Calu3 (cell line): ENCODE data around the gene INKA2. TPM values are rescaled to one million over a fixed set of nuclear protein-coding genes. Genes with fewer than 3 reads are reported as not detected.

Experiments used
- BruUV-seq: library from RNA; stranded (reverse); fragments of 400-500 nt; replicated peaks from 2 replicates; lab custom pipeline; 2021; lab: Mats Ljungman, UMichigan
- CTCF ChIA-PET: fragments of 300-600 bp; sonication (Branson Sonifier 250); formaldehyde crosslinking; loops from one replicate; lab custom pipeline; 2022; ENCODE audit warnings: antibody characterized with exemption; lab: Charles Lee
- DNase-seq: peaks from one replicate; pipeline ENCODE4 v3.0.0; 2022
- H3K27ac Mint-ChIP-seq: one replicate; pipeline ENCODE4 v1.8.0; 2022; ENCODE audit warnings: mixed read lengths; ENCODE audit not compliant: unreplicated experiment
- H3K27me3 Mint-ChIP-seq: one replicate; pipeline ENCODE4 v1.8.0; 2022; ENCODE audit warnings: mixed read lengths; ENCODE audit not compliant: unreplicated experiment
- H3K36me3 Mint-ChIP-seq: one replicate; pipeline ENCODE4 v1.8.0; 2022; ENCODE audit warnings: mild to moderate bottlenecking, moderate library complexity, mixed read lengths; ENCODE audit not compliant: insufficient read depth, unreplicated experiment
- H3K4me1 Mint-ChIP-seq: one replicate; pipeline ENCODE4 v1.8.0; 2022; ENCODE audit warnings: mild to moderate bottlenecking, low read depth, mixed read lengths; ENCODE audit not compliant: unreplicated experiment
- H3K4me3 Mint-ChIP-seq: one replicate; pipeline ENCODE4 v1.8.0; 2022; ENCODE audit warnings: mild to moderate bottlenecking, low read depth, moderate library complexity, mixed read lengths; ENCODE audit not compliant: unreplicated experiment
- H3K9me3 Mint-ChIP-seq: one replicate; pipeline ENCODE4 v1.8.0; 2022; ENCODE audit warnings: low read depth, mixed read lengths; ENCODE audit not compliant: unreplicated experiment
- CTCF ChIP-seq: fragments of 200-600 bp; IDR thresholded peaks from one replicate; pipeline ENCODE4 v1.8.0; 2022; ENCODE audit warnings: antibody characterized with exemption; ENCODE audit not compliant: unreplicated experiment
- intact Hi-C: fragments of 100-400 bp; cut with micrococcal nuclease; formaldehyde crosslinking; loops from one replicate; pipeline ENCODE4 v1.10.0; 2022; ENCODE audit not compliant: unreplicated experiment
- total RNA-seq: library from RNA; stranded (reverse); gene quantifications from 2 replicates; pipeline ENCODE4 v1.2.3, GENCODE V29; 2022

Gene INKA2
- total RNA-seq, 1 experiment from 2014 or later: not detected

- Mint-ChIP-seq H3K36me3 (peaks cover 6% of the 10 kb centered on the region), H3K4me3 (no peak overlapping the region), H3K27me3 (no peaks in the 10 kb centered on the region), H3K9me3 (no peaks in the 10 kb centered on the region), H3K27ac (no peak overlapping the region), H3K4me1 (no peaks in the 10 kb centered on the region)
- no TSS peak for BruUV-seq
- DNase-seq: no peak
- TF ChIP-seq CTCF: no peak
- CTCF ChIA-PET: interaction anchor here (1.1 to 1.6 kb wide), 4 partner anchors 22 to 287 kb away, joined by 3 to 6 read pairs (median 3); no protein-coding TSS in a partner anchor
- intact Hi-C loops: loop anchor here (1.0 to 5.0 kb wide), 2 partner anchors 53 to 286 kb away; no protein-coding TSS in a partner anchor
Observed at GRCh38 chr1:111768625-111769024, 29.4 kb upstream of the INKA2 start.

- CTCF ChIA-PET: interaction anchor here (0.9 to 1.3 kb wide), 3 partner anchors 12 to 286 kb away, joined by 3 to 4 read pairs (median 3); no protein-coding TSS in a partner anchor
- DNase-seq: no peak
- BruUV-seq: no TSS peak
- Mint-ChIP-seq H3K4me3 (no peak overlapping the region), H3K9me3 (no peaks in the 10 kb centered on the region), H3K4me1 (no peaks in the 10 kb centered on the region), H3K36me3 (peaks cover 6% of the 10 kb centered on the region), H3K27me3 (no peaks in the 10 kb centered on the region), H3K27ac (no peak overlapping the region)
- no peak for TF ChIP-seq CTCF
- intact Hi-C loops: loop anchor here (5.0 kb wide), 1 partner anchor 286 kb away; no protein-coding TSS in a partner anchor
Observed at GRCh38 chr1:111768023-111768422, 28.8 kb upstream of the INKA2 start.

- intact Hi-C loops: no loop called here
- no peak for TF ChIP-seq CTCF
- H3K27ac Mint-ChIP-seq: no peak overlapping the region
- DNase-seq: no peak
- no peaks in the 10 kb centered on the region for H3K9me3 Mint-ChIP-seq
- H3K36me3 Mint-ChIP-seq: peaks cover 21% of the 10 kb centered on the region
- no TSS peak for BruUV-seq
- H3K4me3 Mint-ChIP-seq: no peak overlapping the region
- H3K27me3 Mint-ChIP-seq: no peaks in the 10 kb centered on the region
- CTCF ChIA-PET: no interaction called here
- peaks cover 9% of the 10 kb centered on the region for H3K4me1 Mint-ChIP-seq
Observed at GRCh38 chr1:111762332-111762731, 23.1 kb upstream of the INKA2 start.

GRCh38 chr1:111761717-111762116 lies 22.5 kb upstream of the INKA2 start:
- H3K27me3 Mint-ChIP-seq: no peaks in the 10 kb centered on the region
- intact Hi-C loops: no loop called here
- no peak for DNase-seq
- H3K9me3 Mint-ChIP-seq: no peaks in the 10 kb centered on the region
- peaks cover 9% of the 10 kb centered on the region for H3K4me1 Mint-ChIP-seq
- no TSS peak for BruUV-seq
- no peak overlapping the region for H3K27ac Mint-ChIP-seq
- no peak for TF ChIP-seq CTCF
- H3K36me3 Mint-ChIP-seq: peaks cover 21% of the 10 kb centered on the region
- no peak overlapping the region for H3K4me3 Mint-ChIP-seq
- CTCF ChIA-PET: no interaction called here
